GM23338 (cell line): ENCODE results near the gene SYNPO. TPM values are rescaled to one million over a fixed set of nuclear protein-coding genes. Genes with fewer than 3 reads are reported as not detected.

Source experiments
- ATAC-seq: fragments of 200-7000 bp; cut with Tn5 transposase; 3 replicates; pipeline ENCODE4 v1.9.1; 2020
- DNase-seq: peaks from one replicate; pipeline ENCODE4 v3.0.0-alpha.2; 2015; ENCODE audit warnings: low spot score
- H2AFZ ChIP-seq: fragments of 200-600 bp; sonication (generic); 2 replicates; pipeline ENCODE4 v1.8.0; 2016; ENCODE audit warnings: antibody characterized with exemption, mild to moderate bottlenecking, moderate library complexity
- H3F3A ChIP-seq: fragments of 200-600 bp; sonication (generic); replicated peaks from 2 replicates; pipeline ENCODE4 v1.8.0; 2017; ENCODE audit warnings: antibody characterized with exemption, mixed run types, low read depth
- H3K27ac ChIP-seq: fragments of 200-600 bp; sonication (generic); 2 replicates; pipeline ENCODE4 v1.6.1; 2016; ENCODE audit warnings: low read depth
- H3K27me3 ChIP-seq: fragments of 200-600 bp; sonication (generic); 2 replicates; pipeline ENCODE4 v1.8.0; 2016; ENCODE audit warnings: mild to moderate bottlenecking, mixed run types, moderate library complexity; ENCODE audit not compliant: insufficient read depth
- H3K36me3 ChIP-seq: fragments of 200-600 bp; sonication (generic); 2 replicates; pipeline ENCODE4 v1.8.0; 2016; ENCODE audit warnings: mild to moderate bottlenecking; ENCODE audit not compliant: insufficient read depth
- H3K4me1 ChIP-seq: fragments of 200-600 bp; sonication (generic); 2 replicates; pipeline ENCODE4 v1.8.0; 2016; ENCODE audit warnings: mild to moderate bottlenecking, moderate library complexity; ENCODE audit not compliant: insufficient read depth
- H3K4me2 ChIP-seq: fragments of 200-600 bp; sonication (generic); 2 replicates; pipeline ENCODE4 v1.7.1; 2017; ENCODE audit warnings: mixed run types
- H3K4me3 ChIP-seq: fragments of 200-600 bp; sonication (generic); 2 replicates; pipeline ENCODE4 v1.6.1; 2016; ENCODE audit warnings: mixed run types
- H3K79me2 ChIP-seq: fragments of 200-600 bp; sonication (generic); replicated peaks from 2 replicates; pipeline ENCODE4 v1.8.0; 2017; ENCODE audit warnings: mild to moderate bottlenecking; ENCODE audit not compliant: insufficient read depth
- H3K9me2 ChIP-seq: fragments of 200-600 bp; sonication (generic); 2 replicates; pipeline ENCODE4 v1.8.0; 2017; ENCODE audit not compliant: insufficient read depth
- H4K20me1 ChIP-seq: fragments of 200-600 bp; sonication (generic); replicated peaks from 2 replicates; pipeline ENCODE4 v1.8.0; 2017; ENCODE audit warnings: mild to moderate bottlenecking; ENCODE audit not compliant: insufficient read depth
- H3K27ac Mint-ChIP-seq: 2 replicates; pipeline ENCODE4 v1.8.0; 2020; ENCODE audit warnings: inconsistent platforms, mild to moderate bottlenecking, moderate library complexity, mixed read lengths
- H3K27me3 Mint-ChIP-seq: 3 replicates; pipeline ENCODE4 v1.8.0; 2022; ENCODE audit warnings: low read depth, mild to moderate bottlenecking, moderate library complexity, mixed read lengths, inconsistent platforms; ENCODE audit not compliant: insufficient read depth, poor library complexity
- H3K36me3 Mint-ChIP-seq: 3 replicates; pipeline ENCODE4 v1.8.0; 2021; ENCODE audit warnings: low read depth, mild to moderate bottlenecking, inconsistent platforms, moderate library complexity, mixed read lengths
- H3K4me1 Mint-ChIP-seq: 3 replicates; pipeline ENCODE4 v1.8.0; 2020; ENCODE audit warnings: mild to moderate bottlenecking, inconsistent platforms, mixed read lengths
- H3K4me3 Mint-ChIP-seq: 3 replicates; pipeline ENCODE4 v1.8.0; 2021; ENCODE audit warnings: moderate library complexity, mild to moderate bottlenecking, inconsistent platforms, mixed read lengths
- H3K9me3 Mint-ChIP-seq: 3 replicates; pipeline ENCODE4 v1.8.0; 2020; ENCODE audit warnings: moderate library complexity, mild to moderate bottlenecking, inconsistent platforms, mixed read lengths
- CREB1 ChIP-seq: fragments of 250-450 bp; sonication (Bioruptor Pico); IDR thresholded peaks from 2 replicates; pipeline ENCODE4 v1.5.0; 2020; ENCODE audit warnings: low read depth, mild to moderate bottlenecking, moderate library complexity
- CTCF ChIP-seq, 2 experiments: fragments of 200-600 bp in 1 of 2; sonication (generic) in 1 of 2; conservative IDR thresholded peaks; 2 replicates each; pipeline versions ENCODE4 v1.5.1 to v1.6.1; 2016 to 2017; ENCODE audit warnings: antibody characterized with exemption in 2 of 2, low read depth in 2 of 2, mild to moderate bottlenecking in 2 of 2, moderate library complexity in 1 of 2
- JUNB ChIP-seq: IDR thresholded peaks from one replicate; pipeline ENCODE4 v1.6.1; 2016; ENCODE audit warnings: antibody characterized with exemption; ENCODE audit not compliant: unreplicated experiment
- NANOG ChIP-seq: IDR thresholded peaks from 2 replicates; pipeline ENCODE4 v1.6.1; 2016; ENCODE audit warnings: antibody characterized with exemption, borderline replicate concordance
- POLR2AphosphoS5 ChIP-seq: IDR thresholded peaks from 2 replicates; pipeline ENCODE4 v1.6.1; 2016; ENCODE audit warnings: antibody characterized with exemption, low read depth
- REST ChIP-seq: IDR thresholded peaks from one replicate; pipeline ENCODE4 v1.6.1; 2018; ENCODE audit warnings: antibody characterized with exemption; ENCODE audit not compliant: unreplicated experiment
- ZNF114 ChIP-seq: fragments of 250-450 bp; sonication (Bioruptor Pico); IDR thresholded peaks from 2 replicates; pipeline ENCODE4 v1.5.0; 2020; ENCODE audit warnings: mild to moderate bottlenecking, moderate library complexity
- ZNF331 ChIP-seq: fragments of 250-450 bp; sonication (Bioruptor Pico); IDR thresholded peaks from 2 replicates; pipeline ENCODE4 v1.5.0; 2020; ENCODE audit warnings: low read depth, mild to moderate bottlenecking, moderate library complexity
- polyA plus RNA-seq: library from polyadenylated mRNA; unstranded; fragments of >200 nt; fragmentation: Nextera tagmentation; extraction: Ambion mirVana; gene quantifications from 2 replicates; pipeline ENCODE4 v1.2.1, GENCODE V29; 2016
- total RNA-seq: library from RNA; depleted of rRNA; stranded (reverse); fragments of >200 nt; shearing (Covaris generic); gene quantifications from 2 replicates; pipeline ENCODE4 v1.2.3, GENCODE V29; 2014

SYNPO gene
- total and polyA plus RNA-seq, 2 experiments from 2014 or later = 0.16 to 1.3 TPM

GRCh38 chr5:150656191-150657132 lies 16.0 kb downstream of the SYNPO start:
- H3K79me2 ChIP-seq = no peaks in the 10 kb centered on the region
- peak overlapping the region; percentile 81 for H3K4me3 ChIP-seq
- peak overlapping the region; percentile 73 for H3K4me3 Mint-ChIP-seq
- H3K9me3 Mint-ChIP-seq = no peaks in the 10 kb centered on the region
- H4K20me1 ChIP-seq = no peaks in the 10 kb centered on the region
- H3K36me3 Mint-ChIP-seq = no peaks in the 10 kb centered on the region
- peaks cover 37% of the 10 kb centered on the region for H3K4me1 Mint-ChIP-seq
- peak; percentile 83 for DNase-seq
- peaks cover 3% of the 10 kb centered on the region; the same call in 1 of the 2 replicates for H3K27me3 ChIP-seq
- H3F3A ChIP-seq = 0 out of 2 replicates have a peak, but pooled peaks cover 5% of the 10 kb centered on the region
- no peaks in the 10 kb centered on the region; the same call in 1 of the 2 replicates for H3K4me1 ChIP-seq
- no peaks in the 10 kb centered on the region for H3K9me2 ChIP-seq
- TF ChIP-seq CTCF (conservative IDR thresholded peaks at IDR 0.05; ENCODE audit: low read depth in 2 of 2) (peak; percentile 14 to 76; a peak in 2 of 4 replicates), POLR2AphosphoS5 (peak; percentile 76), ZNF114 (CRISPR knock-in tag) (no peak), CREB1 (CRISPR knock-in tag) (peak; percentile 47; the same call in 1 of the 2 replicates)
- no peak overlapping the region for H3K27ac Mint-ChIP-seq
- H3K27me3 Mint-ChIP-seq = peaks cover 17% of the 10 kb centered on the region
- 0 out of 2 replicates have a peak overlapping the region, but pooled peaks have one; percentile 1 for H3K27ac ChIP-seq
- peak overlapping the region; percentile 82 for H3K4me2 ChIP-seq
- peak overlapping the region; percentile 21 for H2AFZ ChIP-seq
- H3K36me3 ChIP-seq = no peaks in the 10 kb centered on the region
- ATAC-seq = peak; percentile 67

- H3K27ac ChIP-seq = no peak overlapping the region
- no peaks in the 10 kb centered on the region; the same call in 1 of the 2 replicates for H3K4me1 ChIP-seq
- H3K9me3 Mint-ChIP-seq = no peaks in the 10 kb centered on the region
- DNase-seq (no peak), ATAC-seq (no peak)
- no peaks in the 10 kb centered on the region for H3K79me2 ChIP-seq
- H3K4me3 ChIP-seq = no peak overlapping the region
- no peak overlapping the region for H3K4me3 Mint-ChIP-seq
- H3K36me3 Mint-ChIP-seq = no peaks in the 10 kb centered on the region
- H3K4me1 Mint-ChIP-seq = peaks cover 29% of the 10 kb centered on the region
- H3K4me2 ChIP-seq = no peak overlapping the region
- no peak overlapping the region for H2AFZ ChIP-seq
- no peaks in the 10 kb centered on the region for H4K20me1 ChIP-seq
- no peaks in the 10 kb centered on the region for H3K9me2 ChIP-seq
- H3K36me3 ChIP-seq = no peaks in the 10 kb centered on the region
- H3K27me3 ChIP-seq = peaks cover 3% of the 10 kb centered on the region; the same call in 1 of the 2 replicates
- H3F3A ChIP-seq = 0 out of 2 replicates have a peak, but pooled peaks cover 5% of the 10 kb centered on the region
- H3K27me3 Mint-ChIP-seq = peaks cover 24% of the 10 kb centered on the region
- H3K27ac Mint-ChIP-seq = no peak overlapping the region
- TF ChIP-seq REST (no peak), JUNB (no peak), NANOG (no peak), CREB1 (CRISPR knock-in tag) (no peak), ZNF331 (CRISPR knock-in tag) (no peak)
Measured at GRCh38 chr5:150658121-150658520, 17.7 kb downstream of the SYNPO start.
